ENCODE data around the gene STRIP2. TPM values are rescaled to one million over a fixed set of nuclear protein-coding genes. Genes with fewer than 3 reads are reported as not detected.
"Not testable (repeated sequence)": the region's sequence is repeated elsewhere in the genome, so short reads cannot be mapped to it uniquely, and the experiment has no call there.

The STRIP2 gene
- total RNA-seq, 4 donors from 2014 or later: 0.28 to 6.5 (median 0.50) TPM; not detected in 1

GRCh38 chr7:129519464-129519863, 85.2 kb downstream of the STRIP2 start:
- DNase-seq (ENCODE audit: low spot score) (no peak), ATAC-seq (ENCODE audit: low FRiP score) (no peak)
- no peak for TF ChIP-seq CTCF (IDR thresholded peaks at IDR 0.05)

GRCh38 chr7:129522088-129522970, 88.1 kb downstream of the STRIP2 start:
- no peak for DNase-seq (ENCODE audit: low spot score)
- TF ChIP-seq CTCF (IDR thresholded peaks at IDR 0.05): no peak
- no peak for ATAC-seq (ENCODE audit: low FRiP score)

- no peak for ATAC-seq (ENCODE audit: low FRiP score)
- TF ChIP-seq CTCF (IDR thresholded peaks at IDR 0.05): no peak
- no peak for DNase-seq (ENCODE audit: low spot score)
These were observed 88.7 kb downstream of the STRIP2 start for GRCh38 chr7:129522971-129523340.

GRCh38 chr7:129523924-129524323, 89.7 kb downstream of the STRIP2 start:
- no peak for ATAC-seq (ENCODE audit: low FRiP score)
- no peak for DNase-seq (ENCODE audit: low spot score)
- TF ChIP-seq CTCF (IDR thresholded peaks at IDR 0.05): no peak

- ATAC-seq (ENCODE audit: low FRiP score); DNase-seq (ENCODE audit: low spot score): not testable (repeated sequence)
These were observed 90.2 kb downstream of the STRIP2 start for GRCh38 chr7:129524405-129524804.

GRCh38 chr7:129525225-129525862, 91.1 kb downstream of the STRIP2 start:
- no peak for TF ChIP-seq CTCF (IDR thresholded peaks at IDR 0.05)
- DNase-seq (ENCODE audit: low spot score) (no peak), ATAC-seq (ENCODE audit: low FRiP score) (no peak)

GRCh38 chr7:129529643-129530042, 95.4 kb downstream of the STRIP2 start:
- TF ChIP-seq CTCF (IDR thresholded peaks at IDR 0.05): no peak
- DNase-seq (ENCODE audit: low spot score) (no peak), ATAC-seq (ENCODE audit: low FRiP score) (no peak)

All from omental fat pad (tissue), 4 donors.